ENCODE data around the gene LRRC3C.

The LRRC3C gene

DNA sequence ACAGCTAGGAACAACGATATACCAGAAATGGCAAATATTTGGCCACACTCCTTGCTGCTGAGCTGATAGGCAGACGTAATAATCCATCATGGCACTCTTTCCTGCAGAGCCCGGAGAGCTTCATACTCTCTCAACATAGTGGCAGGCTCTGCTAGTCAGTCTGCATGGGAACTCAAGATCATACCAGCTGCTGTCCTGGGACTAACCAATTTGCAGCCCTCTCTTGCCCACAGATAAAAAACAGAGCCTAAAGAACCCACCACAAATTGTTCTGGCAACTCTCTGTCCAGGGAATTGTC lies 22.6 kb upstream of the LRRC3C start:
- TF ChIP-seq POLR2AphosphoS5 (IDR thresholded peaks at IDR 0.05; ENCODE audit: low read depth, low read length) = no peak
- no peak for TF ChIP-seq POU2F2 (IDR thresholded peaks at IDR 0.05; ENCODE audit: low read depth, low read length)
- TF ChIP-seq SPI1 (IDR thresholded peaks at IDR 0.05; ENCODE audit: low read depth, low read length) = no peak
- no peak for TF ChIP-seq POLR2A (IDR thresholded peaks at IDR 0.05; ENCODE audit: low read depth, low read length)
- TF ChIP-seq PAX5 (IDR thresholded peaks at IDR 0.05; ENCODE audit: insufficient read depth, low read length, severe bottlenecking) = no peak
- TF ChIP-seq TAF1 (IDR thresholded peaks at IDR 0.05; ENCODE audit: low read depth, low read length) = no peak
- DNase-seq (ENCODE audit: insufficient read length, low spot score) (no peak), FAIRE-seq (no peak)

DNA sequence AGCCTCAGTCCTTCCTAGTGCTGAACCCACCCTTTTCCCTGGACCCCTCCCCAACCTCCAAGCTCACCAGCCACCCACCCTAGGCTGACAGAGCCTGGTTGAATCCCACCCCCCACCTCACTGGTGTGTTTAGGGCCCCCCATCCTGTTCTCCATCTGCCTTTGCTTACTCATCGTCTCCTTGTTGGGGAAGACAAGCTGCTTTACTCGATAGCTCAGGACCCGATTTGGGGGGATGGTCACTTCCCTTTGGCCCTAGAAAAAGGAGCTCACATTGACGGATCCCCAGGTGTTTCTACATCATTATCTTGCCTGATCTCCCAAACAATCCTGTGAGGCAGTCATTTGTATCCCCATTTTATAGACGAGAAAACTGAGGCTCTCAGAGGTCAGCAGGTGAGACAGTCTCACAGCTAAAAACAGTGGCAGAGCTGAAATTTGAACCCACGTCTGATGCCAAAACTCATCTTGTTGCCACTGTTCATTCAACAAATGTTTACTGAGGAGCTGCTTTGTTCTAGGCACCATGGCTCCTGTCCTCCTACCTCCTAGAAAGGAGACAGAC lies 18.7 kb upstream of the LRRC3C start:
- FAIRE-seq (no peak), DNase-seq (ENCODE audit: insufficient read length, low spot score) (no peak)
- TF ChIP-seq SPI1 (IDR thresholded peaks at IDR 0.05; ENCODE audit: low read depth, low read length) (no peak), POLR2A (IDR thresholded peaks at IDR 0.05; ENCODE audit: low read depth, low read length) (no peak), POLR2AphosphoS5 (IDR thresholded peaks at IDR 0.05; ENCODE audit: low read depth, low read length) (no peak)

- no peak for DNase-seq (ENCODE audit: insufficient read length, low spot score)
- FAIRE-seq = no peak
Observed at GRCh38 chr17:39913989-39914388, 13.5 kb upstream of the LRRC3C start.

GRCh38 chr17:39915559-39915958 lies 12.0 kb upstream of the LRRC3C start:
- TF ChIP-seq POU2F2 (IDR thresholded peaks at IDR 0.05; ENCODE audit: low read depth, low read length) (no peak), PAX5 (IDR thresholded peaks at IDR 0.05; ENCODE audit: insufficient read depth, low read length, severe bottlenecking) (no peak), POLR2AphosphoS5 (IDR thresholded peaks at IDR 0.05; ENCODE audit: low read depth, low read length) (no peak), TAF1 (IDR thresholded peaks at IDR 0.05; ENCODE audit: low read depth, low read length) (no peak), SPI1 (IDR thresholded peaks at IDR 0.05; ENCODE audit: low read depth, low read length) (no peak), POLR2A (IDR thresholded peaks at IDR 0.05; ENCODE audit: low read depth, low read length) (no peak)
- no peak for FAIRE-seq

More at GRCh38 chr17:39913989-39914388, 13.5 kb upstream of the LRRC3C start:
- TF ChIP-seq POLR2AphosphoS5 (IDR thresholded peaks at IDR 0.05; ENCODE audit: low read depth, low read length) (no peak), PAX5 (IDR thresholded peaks at IDR 0.05; ENCODE audit: insufficient read depth, low read length, severe bottlenecking) (no peak), SPI1 (IDR thresholded peaks at IDR 0.05; ENCODE audit: low read depth, low read length) (no peak), POU2F2 (IDR thresholded peaks at IDR 0.05; ENCODE audit: low read depth, low read length) (no peak), POLR2A (IDR thresholded peaks at IDR 0.05; ENCODE audit: low read depth, low read length) (no peak), TAF1 (IDR thresholded peaks at IDR 0.05; ENCODE audit: low read depth, low read length) (no peak)

GRCh38 chr17:39916918-39917317 lies 10.6 kb upstream of the LRRC3C start:
- TF ChIP-seq POLR2A (IDR thresholded peaks at IDR 0.05; ENCODE audit: low read depth, low read length) (no peak), PAX5 (IDR thresholded peaks at IDR 0.05; ENCODE audit: insufficient read depth, low read length, severe bottlenecking) (no peak), TAF1 (IDR thresholded peaks at IDR 0.05; ENCODE audit: low read depth, low read length) (no peak), POLR2AphosphoS5 (IDR thresholded peaks at IDR 0.05; ENCODE audit: low read depth, low read length) (no peak), POU2F2 (IDR thresholded peaks at IDR 0.05; ENCODE audit: low read depth, low read length) (no peak), SPI1 (IDR thresholded peaks at IDR 0.05; ENCODE audit: low read depth, low read length) (no peak)
- DNase-seq (ENCODE audit: insufficient read length, low spot score) = no peak
- FAIRE-seq = peak; percentile 9

More at GRCh38 chr17:39915559-39915958, 12.0 kb upstream of the LRRC3C start:
- DNase-seq (ENCODE audit: insufficient read length, low spot score) = no peak

GRCh38 chr17:39919087-39919683 lies 8.3 kb upstream of the LRRC3C start:
- TF ChIP-seq POU2F2 (IDR thresholded peaks at IDR 0.05; ENCODE audit: low read depth, low read length) = no peak
- TF ChIP-seq POLR2A (IDR thresholded peaks at IDR 0.05; ENCODE audit: low read depth, low read length) = peak; percentile 26; the same call in 1 of the 2 replicates
- no peak for TF ChIP-seq SPI1 (IDR thresholded peaks at IDR 0.05; ENCODE audit: low read depth, low read length)
- TF ChIP-seq POLR2AphosphoS5 (IDR thresholded peaks at IDR 0.05; ENCODE audit: low read depth, low read length) = no peak
- DNase-seq (ENCODE audit: insufficient read length, low spot score) = no peak
- FAIRE-seq = no peak

- DNase-seq (ENCODE audit: insufficient read length, low spot score) = no peak
Observed at GRCh38 chr17:39920218-39921210, 7.0 kb upstream of the LRRC3C start.

DNA sequence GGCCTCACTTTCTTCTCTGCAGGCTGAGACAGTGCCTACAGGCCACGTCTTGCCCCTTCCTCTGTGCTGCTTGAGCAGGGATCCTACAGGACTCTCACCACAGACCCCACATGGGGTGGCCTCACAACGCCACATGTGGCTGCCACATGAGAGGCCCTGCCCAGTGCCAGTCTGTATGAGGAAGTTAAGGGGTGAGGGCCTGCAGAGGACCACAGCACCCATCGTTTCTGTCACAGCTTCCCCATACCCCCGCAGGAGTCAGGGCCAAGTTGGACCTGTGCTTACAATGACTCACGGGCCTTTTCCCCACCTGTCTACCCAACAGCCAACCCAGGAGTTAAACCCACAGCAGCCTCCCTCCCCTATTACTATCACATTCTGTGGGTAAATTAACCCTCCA lies 6.2 kb upstream of the LRRC3C start:
- FAIRE-seq = peak; percentile 84
- TF ChIP-seq SPI1 (IDR thresholded peaks at IDR 0.05; ENCODE audit: low read depth, low read length) (no peak), POLR2A (IDR thresholded peaks at IDR 0.05; ENCODE audit: low read depth, low read length) (no peak)
- DNase-seq (ENCODE audit: insufficient read length, low spot score) = no peak

More at GRCh38 chr17:39920218-39921210, 7.0 kb upstream of the LRRC3C start:
- FAIRE-seq = peak; percentile 70
- 0 out of 2 replicates have a peak, but pooled peaks have one; percentile 8 for TF ChIP-seq POU2F2 (IDR thresholded peaks at IDR 0.05; ENCODE audit: low read depth, low read length)
- TF ChIP-seq POLR2A (IDR thresholded peaks at IDR 0.05; ENCODE audit: low read depth, low read length) = peak; percentile 32
- peak; percentile 43; the same call in 1 of the 2 replicates for TF ChIP-seq POLR2AphosphoS5 (IDR thresholded peaks at IDR 0.05; ENCODE audit: low read depth, low read length)
- no peak for TF ChIP-seq SPI1 (IDR thresholded peaks at IDR 0.05; ENCODE audit: low read depth, low read length)
- TF ChIP-seq PAX5 (IDR thresholded peaks at IDR 0.05; ENCODE audit: insufficient read depth, low read length, severe bottlenecking) = no peak
- no peak for TF ChIP-seq TAF1 (IDR thresholded peaks at IDR 0.05; ENCODE audit: low read depth, low read length)

GRCh38 chr17:39922006-39922405 lies 5.5 kb upstream of the LRRC3C start:
- TF ChIP-seq SPI1 (IDR thresholded peaks at IDR 0.05; ENCODE audit: low read depth, low read length) (no peak), TAF1 (IDR thresholded peaks at IDR 0.05; ENCODE audit: low read depth, low read length) (no peak), PAX5 (IDR thresholded peaks at IDR 0.05; ENCODE audit: insufficient read depth, low read length, severe bottlenecking) (no peak), POLR2A (IDR thresholded peaks at IDR 0.05; ENCODE audit: low read depth, low read length) (no peak), POU2F2 (IDR thresholded peaks at IDR 0.05; ENCODE audit: low read depth, low read length) (no peak), POLR2AphosphoS5 (IDR thresholded peaks at IDR 0.05; ENCODE audit: low read depth, low read length) (no peak)
- no peak for DNase-seq (ENCODE audit: insufficient read length, low spot score)
- no peak for FAIRE-seq

Data from GM12891 (cell line).